Measurements from ENCODE around the gene EHMT1. TPM values are rescaled to one million over a fixed set of nuclear protein-coding genes. Genes with fewer than 3 reads are reported as not detected.
A peak's percentile ranks its signal among the peaks of the same experiment; 100 is the strongest.

The EHMT1 gene
- total RNA-seq, 4 donors from 2014 or later: 77.2 to 300 (median 161) TPM

- no peak overlapping the region for H3K4me3 ChIP-seq
- H3K4me1 ChIP-seq: peaks cover 0 to 19% (median 11%) of the 10 kb centered on the region in 4 donors
- H3K36me3 ChIP-seq: peaks cover 0 to 27% (median 0%) of the 10 kb centered on the region in 3 donors
- no peak for DNase-seq
- H3K27me3 ChIP-seq: no peaks in the 10 kb centered on the region
- no peaks in the 10 kb centered on the region for H3K9me3 ChIP-seq
- TF ChIP-seq CTCF (IDR thresholded peaks at IDR 0.05) (no peak), POLR2A (IDR thresholded peaks at IDR 0.05) (no peak)
- no peak overlapping the region for H3K27ac ChIP-seq
Measured at GRCh38 chr9:137588311-137588710, 30.5 kb upstream of the EHMT1 start.

GRCh38 chr9:137588891-137589290 is 29.9 kb upstream of the EHMT1 start:
- no peaks in the 10 kb centered on the region for H3K9me3 ChIP-seq
- no peaks in the 10 kb centered on the region for H3K27me3 ChIP-seq
- peaks cover 0 to 19% (median 11%) of the 10 kb centered on the region in 4 donors for H3K4me1 ChIP-seq
- DNase-seq: no peak
- peaks cover 0 to 27% (median 0%) of the 10 kb centered on the region in 3 donors for H3K36me3 ChIP-seq
- H3K4me3 ChIP-seq: no peak overlapping the region
- no peak overlapping the region for H3K27ac ChIP-seq
- TF ChIP-seq POLR2A (IDR thresholded peaks at IDR 0.05): no peak
- TF ChIP-seq CTCF (IDR thresholded peaks at IDR 0.05): no peak

- Histone ChIP-seq H3K36me3 (peaks cover 0 to 27% (median 0%) of the 10 kb centered on the region in 3 donors), H3K9me3 (no peaks in the 10 kb centered on the region), H3K27ac (peak overlapping the region in 2 of 4 donors; percentile 63 to 76), H3K27me3 (no peaks in the 10 kb centered on the region), H3K4me3 (peak overlapping the region; percentile 47 to 94 (median 86)), H3K4me1 (peaks cover 0 to 19% (median 11%) of the 10 kb centered on the region in 4 donors)
- TF ChIP-seq POLR2A (IDR thresholded peaks at IDR 0.05) (no peak), CTCF (IDR thresholded peaks at IDR 0.05) (no peak)
- peak in 1 of 3 donors; percentile 59 for DNase-seq
Measured at GRCh38 chr9:137589441-137590122, 29.2 kb upstream of the EHMT1 start.

- Histone ChIP-seq H3K27me3 (no peaks in the 10 kb centered on the region), H3K27ac (peak overlapping the region in 2 of 4 donors; percentile 63 to 76), H3K4me3 (peak overlapping the region; percentile 47 to 94 (median 86)), H3K4me1 (peaks cover 0 to 19% (median 11%) of the 10 kb centered on the region in 4 donors), H3K36me3 (peaks cover 0 to 27% (median 0%) of the 10 kb centered on the region in 3 donors), H3K9me3 (no peaks in the 10 kb centered on the region)
- DNase-seq: no peak
- no peak for TF ChIP-seq CTCF (IDR thresholded peaks at IDR 0.05)
- TF ChIP-seq POLR2A (IDR thresholded peaks at IDR 0.05): no peak
Measured at GRCh38 chr9:137590123-137590468, 28.7 kb upstream of the EHMT1 start.

- Histone ChIP-seq H3K9me3 (no peaks in the 10 kb centered on the region), H3K27me3 (no peaks in the 10 kb centered on the region), H3K36me3 (peaks cover 0 to 24% (median 0%) of the 10 kb centered on the region in 3 donors), H3K4me3 (peak within 1 kb of the TSS; percentile 85 to 94 (median 92)), H3K4me1 (peaks cover 0 to 19% (median 11%) of the 10 kb centered on the region in 4 donors), H3K27ac (peak within 1 kb of the TSS; percentile 66 to 79 (median 74))
- TF ChIP-seq CTCF (IDR thresholded peaks at IDR 0.05) (no peak), POLR2A (IDR thresholded peaks at IDR 0.05) (peak in 1 of 2 donors; percentile 37)
- peak; percentile 82 to 94 (median 94) for DNase-seq
Measured at GRCh38 chr9:137590469-137591383, 28.1 kb upstream of the EHMT1 start, which contains the start of gene ZMYND19. TSS of gene ZMYND19 (minus strand) at chr9:137590512. CDS start at chr9:137590263, 249 bp downstream.

Measured in Peyer's patch (tissue), 4 donors.